ENCODE results near the gene SEC16B. TPM values are rescaled to one million over a fixed set of nuclear protein-coding genes. Genes with fewer than 3 reads are reported as not detected.
A peak's percentile ranks its signal among the peaks of the same experiment; 100 is the strongest.

SEC16B gene
- total and polyA plus RNA-seq, 11 donors, result 1.1 to 3.8 (median 2.3) TPM

DNA sequence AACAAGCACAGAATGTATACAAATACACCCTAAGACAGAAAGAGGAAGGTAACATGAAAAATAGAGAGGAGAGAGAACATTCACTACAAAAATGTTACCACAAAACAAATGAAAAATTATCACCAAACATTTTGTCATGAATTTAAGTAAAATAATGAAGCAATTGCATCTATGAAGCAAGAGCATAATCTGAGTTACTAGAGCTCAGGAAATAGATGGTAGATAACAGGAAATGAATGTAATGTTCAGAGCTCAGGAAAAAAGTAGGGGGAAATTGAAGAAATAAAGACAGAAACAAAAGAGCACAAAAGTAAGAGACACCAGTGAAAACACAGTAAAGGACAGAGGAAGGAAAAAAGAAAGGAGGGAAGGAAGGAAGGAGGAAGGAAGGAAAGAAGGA, 19.4 kb downstream of the SEC16B start:
- ATAC-seq, result no peak
- no peaks in the 10 kb centered on the region for H3K9me3 ChIP-seq
- H3K4me3 ChIP-seq, result no peak overlapping the region
- intact Hi-C loops (cut with DNase I), result loop anchor here in 1 of 10 donors (10.0 kb wide), 2 partner anchors 84 to 334 kb away; no protein-coding TSS in a partner anchor
- H3K4me1 ChIP-seq, result peaks cover 0 to 8% (median 0%) of the 10 kb centered on the region in 12 donors
- DNase-seq, result no peak
- no peaks in the 10 kb centered on the region for H3K27me3 ChIP-seq
- H3K36me3 ChIP-seq, result peaks cover 0 to 35% (median 16%) of the 10 kb centered on the region in 9 donors
- no peak for TF ChIP-seq POLR2A (IDR thresholded peaks at IDR 0.05)
- TF ChIP-seq, protein P1, sequence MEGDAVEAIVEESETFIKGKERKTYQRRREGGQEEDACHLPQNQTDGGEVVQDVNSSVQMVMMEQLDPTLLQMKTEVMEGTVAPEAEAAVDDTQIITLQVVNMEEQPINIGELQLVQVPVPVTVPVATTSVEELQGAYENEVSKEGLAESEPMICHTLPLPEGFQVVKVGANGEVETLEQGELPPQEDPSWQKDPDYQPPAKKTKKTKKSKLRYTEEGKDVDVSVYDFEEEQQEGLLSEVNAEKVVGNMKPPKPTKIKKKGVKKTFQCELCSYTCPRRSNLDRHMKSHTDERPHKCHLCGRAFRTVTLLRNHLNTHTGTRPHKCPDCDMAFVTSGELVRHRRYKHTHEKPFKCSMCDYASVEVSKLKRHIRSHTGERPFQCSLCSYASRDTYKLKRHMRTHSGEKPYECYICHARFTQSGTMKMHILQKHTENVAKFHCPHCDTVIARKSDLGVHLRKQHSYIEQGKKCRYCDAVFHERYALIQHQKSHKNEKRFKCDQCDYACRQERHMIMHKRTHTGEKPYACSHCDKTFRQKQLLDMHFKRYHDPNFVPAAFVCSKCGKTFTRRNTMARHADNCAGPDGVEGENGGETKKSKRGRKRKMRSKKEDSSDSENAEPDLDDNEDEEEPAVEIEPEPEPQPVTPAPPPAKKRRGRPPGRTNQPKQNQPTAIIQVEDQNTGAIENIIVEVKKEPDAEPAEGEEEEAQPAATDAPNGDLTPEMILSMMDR (IDR thresholded peaks at IDR 0.05), result no peak
- no peak overlapping the region for H3K27ac ChIP-seq

DNA sequence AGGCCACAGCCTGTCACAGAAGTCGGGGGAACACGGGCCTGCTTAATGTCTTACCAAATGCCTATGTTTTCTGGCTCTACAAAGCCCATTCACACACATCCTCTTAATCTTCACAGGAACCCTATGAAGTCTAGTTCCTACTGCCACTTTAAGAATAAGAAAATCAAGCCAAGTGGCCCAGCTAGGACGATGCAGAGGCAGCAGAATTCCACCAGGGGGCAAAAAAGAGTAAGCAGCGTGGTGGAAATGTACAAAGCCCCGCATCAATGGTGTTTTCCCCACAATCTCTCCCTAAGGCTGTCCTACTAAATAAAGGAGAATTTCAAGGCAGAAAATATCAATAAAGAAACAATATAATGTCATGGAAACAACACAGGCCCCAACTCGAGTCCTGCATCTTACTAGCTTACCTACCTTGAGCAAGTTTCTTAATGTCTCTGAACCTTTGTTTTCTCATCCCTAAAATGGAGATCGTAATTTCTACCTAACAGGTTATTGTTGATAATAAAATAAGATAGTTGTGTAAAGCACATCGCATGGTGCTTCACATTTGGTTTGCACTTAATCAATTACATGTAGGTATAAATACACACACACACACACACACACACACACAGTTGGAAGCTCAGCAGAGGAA, 21.4 kb downstream of the SEC16B start:
- DNase-seq, result peak in 2 of 5 donors; percentile 40 to 45
- intact Hi-C loops (cut with DNase I), result loop anchor here (5.0 to 10.0 kb wide), 7 partner anchors 334 to 1051 kb away; no protein-coding TSS in a partner anchor
- Histone ChIP-seq H3K4me1 (peaks cover 0 to 8% (median 0%) of the 10 kb centered on the region in 12 donors), H3K9me3 (no peaks in the 10 kb centered on the region), H3K36me3 (peaks cover 0 to 33% (median 10%) of the 10 kb centered on the region in 9 donors), H3K4me3 (no peak overlapping the region), H3K27ac (no peak overlapping the region), H3K27me3 (no peaks in the 10 kb centered on the region)
- WGBS, 4 donors, result 20 to 26% (median 23%) methylated on average over 8 of the region's 8 CpGs
- no peak for TF ChIP-seq POLR2A (IDR thresholded peaks at IDR 0.05)
- TF ChIP-seq, protein P1 (IDR thresholded peaks at IDR 0.05), result peak; percentile 73 to 95 (median 86)
- peak; percentile 24 to 67 (median 56) for ATAC-seq

DNA sequence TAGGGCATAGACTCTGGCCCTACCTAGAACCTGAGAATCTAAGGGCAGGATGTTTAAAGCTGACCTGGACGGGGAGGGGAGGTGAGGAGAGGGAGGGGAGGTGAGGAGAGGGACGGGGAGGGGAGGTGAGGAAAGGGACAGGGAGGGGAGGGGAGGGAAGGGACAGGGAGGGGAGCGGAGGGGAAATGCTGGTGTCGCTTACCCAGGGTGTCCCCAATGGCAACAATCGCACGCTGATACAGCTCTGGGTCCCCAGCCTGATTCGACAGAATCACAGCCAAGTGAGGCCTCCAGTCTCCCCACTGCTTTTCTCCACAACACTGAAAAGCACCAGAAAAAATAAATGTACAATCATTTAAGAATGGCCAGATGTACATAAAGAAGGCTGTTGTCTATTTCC, 22.2 kb downstream of the SEC16B start:
- ATAC-seq (no peak), DNase-seq (no peak)
- intact Hi-C loops (cut with DNase I), result loop anchor here (2.0 to 10.0 kb wide), 8 partner anchors 335 to 1051 kb away; no protein-coding TSS in a partner anchor
- peaks cover 0 to 42% (median 17%) of the 10 kb centered on the region in 9 donors for H3K36me3 ChIP-seq
- no peak for TF ChIP-seq POLR2A (IDR thresholded peaks at IDR 0.05)
- TF ChIP-seq, protein P1 (IDR thresholded peaks at IDR 0.05), result no peak
- H3K27ac ChIP-seq, result no peak overlapping the region
- no peaks in the 10 kb centered on the region for H3K9me3 ChIP-seq
- H3K27me3 ChIP-seq, result no peaks in the 10 kb centered on the region
- WGBS, 4 donors, result 82 to 94% (median 85%) methylated on average over 7 of the region's 7 CpGs
- no peak overlapping the region for H3K4me3 ChIP-seq
- peaks cover 0 to 8% (median 0%) of the 10 kb centered on the region in 12 donors for H3K4me1 ChIP-seq

DNA sequence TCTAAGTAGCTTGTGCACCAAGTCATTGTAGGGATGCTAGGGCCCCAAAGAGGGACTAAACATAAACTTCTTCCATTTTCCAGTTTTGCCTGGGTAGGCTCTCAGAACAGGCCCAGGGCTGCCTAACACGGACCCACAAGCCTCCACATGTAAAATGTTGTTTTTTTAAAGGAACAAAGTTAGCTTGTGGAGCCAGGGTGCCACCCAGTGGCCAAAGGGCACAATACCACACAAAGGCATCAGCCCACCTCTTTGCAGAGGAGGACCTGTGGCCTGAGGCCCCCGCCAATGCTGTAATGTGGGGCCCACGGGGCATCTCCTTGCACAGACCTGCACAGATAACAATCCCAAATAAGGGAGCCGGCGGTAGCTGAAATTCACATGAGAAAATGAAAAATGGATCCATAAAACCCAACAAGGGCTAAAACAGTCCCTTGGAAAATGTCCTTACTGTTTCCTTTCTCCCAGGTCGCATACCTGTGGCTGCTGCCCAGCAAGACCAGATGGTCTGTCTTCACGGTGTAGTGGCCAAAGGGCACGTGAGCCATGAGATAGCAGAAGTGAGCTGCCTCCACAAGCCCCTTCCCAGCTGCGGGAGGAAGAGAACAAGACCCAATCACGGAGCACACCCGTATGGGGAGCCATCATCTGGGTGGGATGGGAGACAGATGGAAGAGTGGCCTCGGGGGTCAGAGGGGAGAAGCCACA, 23.8 kb downstream of the SEC16B start:
- Histone ChIP-seq H3K36me3 (peaks cover 0 to 56% (median 23%) of the 10 kb centered on the region in 9 donors), H3K4me3 (no peak overlapping the region), H3K9me3 (no peaks in the 10 kb centered on the region), H3K27ac (no peak overlapping the region), H3K4me1 (peaks cover 0 to 9% (median 0%) of the 10 kb centered on the region in 12 donors), H3K27me3 (no peaks in the 10 kb centered on the region)
- DNase-seq (peak in 2 of 5 donors; percentile 26 to 70), ATAC-seq (peak; percentile 28 to 63 (median 56))
- 59 to 65% (median 60%) methylated on average over 12 of the region's 12 CpGs for WGBS, 4 donors
- TF ChIP-seq POLR2A (IDR thresholded peaks at IDR 0.05), result no peak
- TF ChIP-seq, protein P1 (IDR thresholded peaks at IDR 0.05), result peak; percentile 59 to 84 (median 73)
- intact Hi-C loops (cut with DNase I), result loop anchor here (2.0 to 10.0 kb wide), 9 partner anchors 336 to 1049 kb away; no protein-coding TSS in a partner anchor
